K562 (cell line): ENCODE results near the gene NADSYN1.

ENCODE experiments used
- BCLAF1 ChIP-seq, 2 experiments: fragments of 450-650 bp in 1 of 2; IDR thresholded peaks; 2 replicates each; pipeline ENCODE4 v1.6.1; 2011 to 2017; ENCODE audit warnings: low read depth in 2 of 2, antibody characterized with exemption in 1 of 2, borderline replicate concordance in 1 of 2, low read length in 1 of 2, mild to moderate bottlenecking in 1 of 2, mixed read lengths in 1 of 2; ENCODE audit not compliant: control insufficient read depth in 1 of 2
- CTCF ChIP-seq, 3 experiments: IDR thresholded peaks in 2 of 3; conservative IDR thresholded peaks in 1 of 3; 2 replicates each; pipeline ENCODE4 v1.5.1; 2011 to 2012; ENCODE audit warnings: low read length in 3 of 3, mild to moderate bottlenecking in 3 of 3, control low read depth in 2 of 3, improper control_type of control experiment in 1 of 3, inconsistent platforms in 1 of 3, low read depth in 1 of 3, mixed read lengths in 1 of 3, moderate library complexity in 1 of 3; ENCODE audit not compliant: insufficient read depth in 2 of 3
- CUX1 ChIP-seq: fragments of 200-800 bp; sonication (Bioruptor generic); IDR thresholded peaks from 2 replicates; pipeline ENCODE4 v1.6.1; 2016; ENCODE audit warnings: missing genetic modification characterization, missing compliant biosample characterization
- ELF1 ChIP-seq: fragments of 200-800 bp; sonication (Bioruptor generic); IDR thresholded peaks from 2 replicates; pipeline ENCODE4 v1.6.1; 2016; ENCODE audit warnings: missing genetic modification characterization, missing compliant biosample characterization
- ETV6 ChIP-seq, 3 experiments: fragments of 150-350 bp in 1 of 3; sonication (generic) in 1 of 3; formaldehyde crosslinking in 1 of 3; IDR thresholded peaks; 2 replicates each; pipeline versions ENCODE4 v1.6.1 to v1.8.0; 2014 to 2022; ENCODE audit warnings: borderline replicate concordance in 2 of 3, low read depth in 2 of 3, antibody characterized with exemption in 1 of 3, low read length in 1 of 3, mild to moderate bottlenecking in 1 of 3, missing genetic modification reagents in 1 of 3
- EZH2 ChIP-seq: IDR thresholded peaks from 2 replicates; pipeline ENCODE4 v1.6.1; 2012; ENCODE audit warnings: low read depth, mild to moderate bottlenecking, inconsistent platforms, low read length, borderline replicate concordance
- HIVEP1 ChIP-seq: fragments of 250-450 bp; sonication (Bioruptor Pico); IDR thresholded peaks from 2 replicates; pipeline ENCODE4 v1.4.0; 2020; ENCODE audit warnings: mild to moderate bottlenecking
- ILF3 ChIP-seq: fragments of 450-650 bp; IDR thresholded peaks from 2 replicates; pipeline ENCODE4 v1.6.1; 2018; ENCODE audit warnings: antibody characterized with exemption, mild to moderate bottlenecking, moderate library complexity, borderline replicate concordance
- NR2C2 ChIP-seq, 2 experiments: fragments of 200-800 bp in 1 of 2; sonication (Bioruptor generic) in 1 of 2; sonication (generic) in 1 of 2; formaldehyde crosslinking in 1 of 2; IDR thresholded peaks; 2 replicates each; pipeline versions ENCODE4 v1.6.1 to v1.8.0; 2016 to 2022; ENCODE audit warnings: mild to moderate bottlenecking in 1 of 2, missing compliant biosample characterization in 1 of 2, missing genetic modification characterization in 1 of 2, missing genetic modification reagents in 1 of 2
- POLR2B ChIP-seq: fragments of 450-650 bp; IDR thresholded peaks from 2 replicates; pipeline ENCODE4 v1.6.1; 2018; ENCODE audit warnings: low read depth; ENCODE audit not compliant: partially characterized antibody
- REST ChIP-seq, 2 experiments: fragments of 450-650 bp; formaldehyde crosslinking in 1 of 2; IDR thresholded peaks; 2 replicates each; pipeline versions ENCODE4 v1.4.0 to v1.6.1; 2014 to 2020; ENCODE audit warnings: mild to moderate bottlenecking in 2 of 2, borderline replicate concordance in 1 of 2, low read depth in 1 of 2
- SP1 ChIP-seq: sonication (generic); formaldehyde crosslinking; IDR thresholded peaks from 2 replicates; pipeline ENCODE4 v1.8.1; 2022; ENCODE audit warnings: mild to moderate bottlenecking, missing genetic modification reagents

GRCh38 chr11:71425409-71425808 is 27.6 kb upstream of the NADSYN1 start:
- TF ChIP-seq CTCF (IDR thresholded peaks at IDR 0.05 in 2 of 3, conservative IDR thresholded peaks at IDR 0.05 in 1 of 3; ENCODE audit: insufficient read depth in 2 of 3, low read depth in 1 of 3, low read length in 3 of 3) (no peak), CUX1 (no peak), ETV6 (IDR thresholded peaks at IDR 0.05; ENCODE audit: borderline replicate concordance in 1 of 2, low read depth in 2 of 2, low read length in 1 of 2) (no peak), ETV6 (CRISPR knock-in tag; IDR thresholded peaks at IDR 0.05; ENCODE audit: borderline replicate concordance) (no peak), ILF3 (no peak), REST (IDR thresholded peaks at IDR 0.05; ENCODE audit: borderline replicate concordance) (no peak), REST (CRISPR knock-in tag; IDR thresholded peaks at IDR 0.05; ENCODE audit: low read depth) (no peak), HIVEP1 (no peak), SP1 (CRISPR knock-in tag) (no peak), BCLAF1 (IDR thresholded peaks at IDR 0.05; ENCODE audit: borderline replicate concordance in 1 of 2, control insufficient read depth in 1 of 2, low read depth in 2 of 2, low read length in 1 of 2) (no peak), POLR2B (no peak), ELF1 (tag) (no peak), EZH2 (no peak), NR2C2 (CRISPR knock-in tag; IDR thresholded peaks at IDR 0.05) (no peak), NR2C2 (tag; IDR thresholded peaks at IDR 0.05) (no peak)
